Peyer's patch (tissue), 4 donors: ENCODE data around the gene ZNF473.
"Not testable (repeated sequence)": the region's sequence is repeated elsewhere in the genome, so short reads cannot be mapped to it uniquely, and the experiment has no call there.

ENCODE experiments used
- POLR2A ChIP-seq, 2 donors: fragments of 450-650 bp; IDR thresholded peaks; one replicate each; pipeline ENCODE4 v1.5.1; 2017; ENCODE audit warnings: antibody characterized with exemption in 2 of 2, mild to moderate bottlenecking in 2 of 2, moderate library complexity in 2 of 2
- TF ChIP-seq, protein P1 (sequence below), 6 experiments: fragments of 450-650 bp in 4 of 6; fragments of 200-600 bp in 2 of 6; sonication (generic) in 1 of 6; IDR thresholded peaks; one replicate each; pipeline ENCODE4 v1.5.1; 2017 to 2019; ENCODE audit warnings: antibody characterized with exemption in 6 of 6, mild to moderate bottlenecking in 3 of 6, moderate library complexity in 1 of 6

DNA sequence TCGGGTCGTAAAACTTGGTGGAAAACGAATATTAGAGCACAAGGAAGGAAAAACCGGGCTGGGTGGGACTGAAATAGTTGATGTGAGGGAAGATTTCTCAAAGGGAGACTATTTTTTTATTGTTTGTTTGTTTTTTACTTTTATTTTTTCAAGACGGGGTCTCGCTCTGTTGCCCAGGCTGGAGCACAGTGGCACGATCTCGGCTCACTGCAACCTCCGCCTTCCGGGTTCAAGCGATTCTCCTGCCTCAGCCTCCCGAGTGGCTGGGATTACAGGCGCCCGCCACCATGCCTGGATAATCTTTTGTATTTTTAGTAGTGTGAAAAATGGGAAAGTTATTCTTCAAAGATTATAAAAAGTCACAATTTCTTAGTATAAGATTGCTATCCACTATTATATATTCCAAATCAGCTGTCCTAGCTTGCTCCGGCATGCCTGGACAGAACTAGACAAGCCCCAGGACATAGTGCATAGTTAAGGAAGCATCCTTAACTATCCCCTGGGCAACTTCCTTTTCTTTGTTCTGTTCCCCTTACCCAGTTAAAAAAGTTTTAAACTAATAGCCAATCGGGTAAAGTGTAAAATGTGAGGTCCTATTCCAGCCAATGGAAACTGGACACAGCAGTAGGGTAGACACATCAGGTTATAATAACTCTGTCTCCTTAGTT lies 25.6 kb downstream of the ZNF473 start:
- TF ChIP-seq, protein P1, sequence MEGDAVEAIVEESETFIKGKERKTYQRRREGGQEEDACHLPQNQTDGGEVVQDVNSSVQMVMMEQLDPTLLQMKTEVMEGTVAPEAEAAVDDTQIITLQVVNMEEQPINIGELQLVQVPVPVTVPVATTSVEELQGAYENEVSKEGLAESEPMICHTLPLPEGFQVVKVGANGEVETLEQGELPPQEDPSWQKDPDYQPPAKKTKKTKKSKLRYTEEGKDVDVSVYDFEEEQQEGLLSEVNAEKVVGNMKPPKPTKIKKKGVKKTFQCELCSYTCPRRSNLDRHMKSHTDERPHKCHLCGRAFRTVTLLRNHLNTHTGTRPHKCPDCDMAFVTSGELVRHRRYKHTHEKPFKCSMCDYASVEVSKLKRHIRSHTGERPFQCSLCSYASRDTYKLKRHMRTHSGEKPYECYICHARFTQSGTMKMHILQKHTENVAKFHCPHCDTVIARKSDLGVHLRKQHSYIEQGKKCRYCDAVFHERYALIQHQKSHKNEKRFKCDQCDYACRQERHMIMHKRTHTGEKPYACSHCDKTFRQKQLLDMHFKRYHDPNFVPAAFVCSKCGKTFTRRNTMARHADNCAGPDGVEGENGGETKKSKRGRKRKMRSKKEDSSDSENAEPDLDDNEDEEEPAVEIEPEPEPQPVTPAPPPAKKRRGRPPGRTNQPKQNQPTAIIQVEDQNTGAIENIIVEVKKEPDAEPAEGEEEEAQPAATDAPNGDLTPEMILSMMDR (IDR thresholded peaks at IDR 0.05), result not testable (repeated sequence)
- not testable (repeated sequence) for TF ChIP-seq POLR2A (IDR thresholded peaks at IDR 0.05)
